IMR-90 (cell line): ENCODE data around the gene SETDB1. TPM values are rescaled to one million over a fixed set of nuclear protein-coding genes. Genes with fewer than 3 reads are reported as not detected.

Experiments used
- ATAC-seq: fragments of 200-7000 bp; cut with Tn5 transposase; 2 replicates; pipeline ENCODE4 v1.9.1; 2020; ENCODE audit warnings: low read depth, mild to moderate bottlenecking, moderate library complexity
- BruUV-seq: library from RNA; stranded (reverse); fragments of 400-500 nt; replicated peaks from 2 replicates; lab custom pipeline; 2021; lab: Mats Ljungman, UMichigan
- CTCF ChIA-PET: fragments of 300-600 bp; formaldehyde crosslinking; extraction: SDS; loops from one replicate; lab custom pipeline; 2021; ENCODE audit warnings: antibody characterized with exemption; lab: Yijun Ruan, JAX
- POLR2A ChIA-PET: fragments of 300-600 bp; sonication (Branson Sonifier 250); formaldehyde crosslinking; loops from one replicate; lab custom pipeline; 2022; ENCODE audit warnings: antibody characterized with exemption; ENCODE audit not compliant: unreplicated experiment; lab: Charles Lee
- DNase-seq: peaks from one replicate; pipeline ENCODE4 v3.0.0; 2013
- H2AFZ ChIP-seq: replicated peaks from 2 replicates; pipeline ENCODE3; 2013; ENCODE audit warnings: low read length, mild to moderate bottlenecking; ENCODE audit not compliant: poor library complexity
- H2AK5ac ChIP-seq: 2 replicates; pipeline ENCODE4 v1.6.1; 2013; ENCODE audit warnings: low read depth, low read length, inconsistent platforms
- H2AK9ac ChIP-seq: replicated peaks from 2 replicates; pipeline ENCODE3; 2013; ENCODE audit warnings: mild to moderate bottlenecking, low read depth, low read length, moderate library complexity; ENCODE audit not compliant: poor library complexity
- H2BK120ac ChIP-seq: 2 replicates; pipeline ENCODE4 v1.6.1; 2013; ENCODE audit warnings: low read depth, low read length, inconsistent platforms
- H2BK15ac ChIP-seq: 3 replicates; pipeline ENCODE4 v1.6.1; 2013; ENCODE audit warnings: low read depth, low read length, inconsistent platforms
- H2BK20ac ChIP-seq: 2 replicates; pipeline ENCODE4 v1.6.1; 2013; ENCODE audit warnings: low read depth, mild to moderate bottlenecking, inconsistent platforms, low read length, moderate library complexity
- H2BK5ac ChIP-seq: 2 replicates; pipeline ENCODE4 v1.6.1; 2013; ENCODE audit warnings: mild to moderate bottlenecking, low read depth, low read length, inconsistent platforms; ENCODE audit not compliant: poor library complexity, severe bottlenecking
- H3K14ac ChIP-seq: replicated peaks from 2 replicates; pipeline ENCODE4 v1.6.1; 2013; ENCODE audit warnings: low read depth, low read length, inconsistent platforms
- H3K18ac ChIP-seq: 2 replicates; pipeline ENCODE4 v1.6.1; 2013; ENCODE audit warnings: low read depth, low read length, control low read depth
- H3K23ac ChIP-seq: 2 replicates; pipeline ENCODE4 v1.6.1; 2013; ENCODE audit warnings: low read depth, low read length, inconsistent platforms
- H3K27ac ChIP-seq: 2 replicates; pipeline ENCODE4 v1.5.1; 2013; ENCODE audit warnings: mild to moderate bottlenecking, control low read depth, low read length; ENCODE audit not compliant: insufficient read depth
- H3K27me3 ChIP-seq: 2 replicates; pipeline ENCODE4 v1.6.1; 2013; ENCODE audit warnings: low read length; ENCODE audit not compliant: control insufficient read depth, insufficient read depth
- H3K36me3 ChIP-seq: 2 replicates; pipeline ENCODE4 v1.6.1; 2013; ENCODE audit warnings: low read length, mixed read lengths; ENCODE audit not compliant: control insufficient read depth, insufficient read depth
- H3K4ac ChIP-seq: 2 replicates; pipeline ENCODE4 v1.6.1; 2013; ENCODE audit warnings: low read depth, low read length, inconsistent platforms
- H3K4me1 ChIP-seq: 2 replicates; pipeline ENCODE4 v1.6.1; 2013; ENCODE audit warnings: low read length, mixed read lengths; ENCODE audit not compliant: control insufficient read depth, insufficient read depth
- H3K4me2 ChIP-seq: 2 replicates; pipeline ENCODE4 v1.6.1; 2013; ENCODE audit warnings: low read depth, mild to moderate bottlenecking, control low read depth, low read length, moderate library complexity
- H3K4me3 ChIP-seq: 2 replicates; pipeline ENCODE4 v1.5.1; 2013; ENCODE audit warnings: low read depth, mild to moderate bottlenecking, control low read depth, low read length, moderate library complexity; ENCODE audit not compliant: insufficient read depth
- H3K56ac ChIP-seq: 2 replicates; pipeline ENCODE4 v1.6.1; 2013; ENCODE audit warnings: low read length, inconsistent platforms; ENCODE audit not compliant: insufficient read depth; ENCODE audit errors: extremely low read depth
- H3K79me1 ChIP-seq, 2 experiments: 2 replicates each; pipeline ENCODE4 v1.6.1; 2013; ENCODE audit warnings: low read length in 2 of 2, inconsistent platforms in 1 of 2, low read depth in 1 of 2
- H3K9ac ChIP-seq: 2 replicates; pipeline ENCODE4 v1.6.1; 2013; ENCODE audit warnings: low read depth, low read length, control low read depth
- H3K9me1 ChIP-seq: 2 replicates; pipeline ENCODE4 v1.6.1; 2013; ENCODE audit warnings: low read length, inconsistent platforms; ENCODE audit not compliant: insufficient read depth
- H3K9me3 ChIP-seq: 2 replicates; pipeline ENCODE4 v1.6.1; 2013; ENCODE audit warnings: low read length; ENCODE audit not compliant: control insufficient read depth, insufficient read depth
- H4K20me1 ChIP-seq: 2 replicates; pipeline ENCODE4 v1.6.1; 2013; ENCODE audit warnings: low read length, inconsistent platforms; ENCODE audit not compliant: insufficient read depth
- H4K5ac ChIP-seq: 2 replicates; pipeline ENCODE4 v1.6.1; 2013; ENCODE audit warnings: mild to moderate bottlenecking, low read depth, low read length, control low read depth
- H4K8ac ChIP-seq, 2 experiments: 2 replicates each; pipeline ENCODE4 v1.6.1; 2013; ENCODE audit warnings: low read depth in 2 of 2, low read length in 2 of 2, control low read depth in 1 of 2, inconsistent platforms in 1 of 2
- H4K91ac ChIP-seq: 2 replicates; pipeline ENCODE4 v1.6.1; 2013; ENCODE audit warnings: low read depth, low read length, inconsistent platforms; ENCODE audit not compliant: insufficient read depth
- BHLHE40 ChIP-seq: fragments of 150-350 bp; IDR thresholded peaks from 2 replicates; pipeline ENCODE4 v1.6.1; 2016; ENCODE audit warnings: mild to moderate bottlenecking, low read depth, low read length
- CEBPB ChIP-seq: IDR thresholded peaks from 2 replicates; pipeline ENCODE4 v1.6.1; 2012; ENCODE audit warnings: low read depth, low read length, improper control_type of control experiment
- CTCF ChIP-seq: conservative IDR thresholded peaks from 2 replicates; pipeline ENCODE4 v1.5.1; 2012; ENCODE audit warnings: mild to moderate bottlenecking, low read depth, low read length, improper control_type of control experiment
- FOS ChIP-seq: fragments of 150-350 bp; IDR thresholded peaks from 2 replicates; pipeline ENCODE4 v1.6.1; 2016; ENCODE audit warnings: low read depth, low read length
- MAFK ChIP-seq: IDR thresholded peaks from 2 replicates; pipeline ENCODE4 v1.6.1; 2012; ENCODE audit warnings: low read depth, low read length, improper control_type of control experiment
- MAZ ChIP-seq: IDR thresholded peaks from 2 replicates; pipeline ENCODE4 v1.6.1; 2012; ENCODE audit warnings: low read depth, mild to moderate bottlenecking, low read length, improper control_type of control experiment, moderate library complexity, borderline replicate concordance
- MXI1 ChIP-seq: IDR thresholded peaks from 2 replicates; pipeline ENCODE4 v1.6.1; 2012; ENCODE audit warnings: low read depth, mild to moderate bottlenecking, low read length, moderate library complexity, borderline replicate concordance
- POLR2A ChIP-seq: IDR thresholded peaks from 2 replicates; pipeline ENCODE4 v1.6.1; 2012; ENCODE audit warnings: mild to moderate bottlenecking, low read depth, low read length
- RAD21 ChIP-seq: IDR thresholded peaks from 2 replicates; pipeline ENCODE4 v1.6.1; 2012; ENCODE audit warnings: low read length, improper control_type of control experiment
- RFX5 ChIP-seq: IDR thresholded peaks from 2 replicates; pipeline ENCODE4 v1.8.0; 2012; ENCODE audit warnings: low read depth, mild to moderate bottlenecking, low read length, moderate library complexity
- SMC3 ChIP-seq: fragments of 150-350 bp; IDR thresholded peaks from 2 replicates; pipeline ENCODE4 v1.6.1; 2016; ENCODE audit warnings: low read depth, mild to moderate bottlenecking, antibody characterized with exemption, low read length, moderate library complexity
- WGBS, 2 experiments: methylation state at CpG; one replicate each; pipeline versions ENCODE4 v1.1.5 to v1.1.7; 2013; ENCODE audit warnings: missing lambda C conversion rate in 2 of 2; ENCODE audit not compliant: insufficient read length in 1 of 2; ENCODE audit errors: extremely low coverage in 2 of 2; 5-methylcytosine and 5-hydroxymethylcytosine counted together
- dilution Hi-C: fragments of 300-500 bp; cut with HindIII; formaldehyde crosslinking; loops from one replicate; pipeline ENCODE4 v1.14.3; 2018; ENCODE audit warnings: low sequenced_read_pairs; ENCODE audit not compliant: unreplicated experiment
- in situ Hi-C: fragments of 300-500 bp; cut with MboI; formaldehyde crosslinking; loops from 3 replicates; pipeline ENCODE4 v1.14.3; 2019; ENCODE audit warnings: low sequenced_read_pairs, inconsistent platforms, mixed read lengths
- intact Hi-C: fragments of 100-400 bp; cut with micrococcal nuclease; formaldehyde crosslinking; loops from 2 replicates; pipeline ENCODE4 v1.10.0; 2022
- polyA plus RNA-seq, 3 experiments: library from polyadenylated mRNA; depleted of rRNA; stranded (reverse); fragments of >200 nt; gene quantifications; 2 replicates each; pipeline ENCODE4 v1.2.3, GENCODE V29; 2012; ENCODE audit warnings: low replicate concordance in 1 of 3
- total RNA-seq: library from RNA; depleted of rRNA; stranded (reverse); fragments of >200 nt; gene quantifications from 2 replicates; pipeline ENCODE4 v1.2.3, GENCODE V29; 2012

The SETDB1 gene
- total and polyA plus RNA-seq, 2 of the 4 experiments (the other 2 are of a cell fraction), result 18.7 to 22.9 TPM

- peaks cover 0 to 4% of the 10 kb centered on the region in 2 experiments; a peak in 1 of 4 replicates for H3K79me1 ChIP-seq
- in situ Hi-C loops, result loop anchor here (10.0 kb wide), 1 partner anchor 55 kb away; the partner anchor contains the start of gene BNIPL
- TF ChIP-seq RFX5, result no peak
- 0 out of 2 replicates have a peak, but pooled peaks have one; percentile 4 for TF ChIP-seq FOS
- no peak; the same call in 1 of the 2 replicates for TF ChIP-seq MAFK
- TF ChIP-seq POLR2A, result no peak
- peak; percentile 100; the same call in 1 of the 2 replicates for TF ChIP-seq CTCF
- TF ChIP-seq MXI1, result no peak
- TF ChIP-seq CEBPB, result no peak
- peak; percentile 93 for TF ChIP-seq SMC3
- peak; percentile 13; the same call in 1 of the 2 replicates for TF ChIP-seq BHLHE40
- peak; percentile 73 for TF ChIP-seq RAD21
- TF ChIP-seq MAZ, result peak; percentile 64
- dilution Hi-C loops, result no loop called here
- H4K91ac ChIP-seq, result 0 out of 2 replicates have a peak overlapping the region, but pooled peaks have one; percentile 5
- H4K8ac ChIP-seq, result peak overlapping the region; percentile 21 to 68; a peak in 2 of 4 replicates
- no peaks in the 10 kb centered on the region for H4K20me1 ChIP-seq
- ChIA-PET CTCF (interaction anchor here (0.6 to 2.4 kb wide), 5 partner anchors 13 to 718 kb away, joined by 3 to 10 read pairs (median 3); partner anchors contain the start of genes C1orf56 and MINDY1), POLR2A (no interaction called here)
- 35% methylated on average over 11 of the region's 23 CpGs; no CpG with 5 or more reads in 1 of the 2 experiments for WGBS, 2 experiments
- no TSS peak for BruUV-seq
- peaks cover 7% of the 10 kb centered on the region for H3K9me1 ChIP-seq
- H2AFZ ChIP-seq, result peak overlapping the region; percentile 90
- DNase-seq (peak; percentile 85), ATAC-seq (peak; percentile 32)
- H2BK20ac ChIP-seq, result peak overlapping the region; percentile 8; the same call in 1 of the 2 replicates
- H4K5ac ChIP-seq, result peak overlapping the region; percentile 19; the same call in 1 of the 2 replicates
- no peak overlapping the region; the same call in 1 of the 2 replicates for H3K4me2 ChIP-seq
- H3K4ac ChIP-seq, result 0 out of 2 replicates have a peak overlapping the region, but pooled peaks have one; percentile 50
- H2AK5ac ChIP-seq, result peak overlapping the region; percentile 20; the same call in 1 of the 2 replicates
- H3K4me3 ChIP-seq, result no peak overlapping the region
- H2BK5ac ChIP-seq, result no peak overlapping the region
- H3K18ac ChIP-seq, result no peak overlapping the region
- no peaks in the 10 kb centered on the region for H3K9me3 ChIP-seq
- H2AK9ac ChIP-seq, result peak overlapping the region; percentile 51
- intact Hi-C loops, result no loop called here
- no peaks in the 10 kb centered on the region; the same call in 1 of the 2 replicates for H3K27me3 ChIP-seq
- H3K36me3 ChIP-seq, result no peaks in the 10 kb centered on the region
- no peak overlapping the region for H3K27ac ChIP-seq
- H3K4me1 ChIP-seq, result peaks cover 22% of the 10 kb centered on the region
- no peak overlapping the region for H3K23ac ChIP-seq
- H3K14ac ChIP-seq, result no peak overlapping the region
- H2BK15ac ChIP-seq, result peak overlapping the region; percentile 57; the same call in 1 of the 3 replicates
- no peak overlapping the region; the same call in 1 of the 2 replicates for H2BK120ac ChIP-seq
- H3K9ac ChIP-seq, result no peak overlapping the region
- no peak overlapping the region for H3K56ac ChIP-seq
Measured at GRCh38 chr1:150979092-150980056, 53.2 kb downstream of the SETDB1 start.
